Nephron progenitor cell (in vitro differentiated cells): ENCODE measurements around the gene PCSK5.

ENCODE experiments used
- DNase-seq: peaks from one replicate; pipeline ENCODE4 v3.0.0; 2021
- H3K27ac Mint-ChIP-seq: 2 replicates; pipeline ENCODE4 v1.8.0; 2021; ENCODE audit warnings: mild to moderate bottlenecking, moderate library complexity, mixed read lengths
- H3K27me3 Mint-ChIP-seq: 2 replicates; pipeline ENCODE4 v1.8.0; 2021; ENCODE audit warnings: mild to moderate bottlenecking, low read depth, mixed read lengths; ENCODE audit not compliant: poor library complexity
- H3K36me3 Mint-ChIP-seq: 2 replicates; pipeline ENCODE4 v1.8.0; 2021; ENCODE audit warnings: low read depth, mixed read lengths
- H3K4me1 Mint-ChIP-seq: 2 replicates; pipeline ENCODE4 v1.8.0; 2021; ENCODE audit warnings: mixed read lengths
- H3K4me3 Mint-ChIP-seq: 2 replicates; pipeline ENCODE4 v1.8.0; 2021; ENCODE audit warnings: mild to moderate bottlenecking, moderate library complexity, mixed read lengths
- H3K9me3 Mint-ChIP-seq: 2 replicates; pipeline ENCODE4 v1.8.0; 2021; ENCODE audit warnings: mild to moderate bottlenecking, moderate library complexity, mixed read lengths
- CTCF ChIP-seq: fragments of 200-600 bp; sonication (generic); IDR thresholded peaks from 2 replicates; pipeline ENCODE4 v1.5.0; 2021; ENCODE audit warnings: antibody characterized with exemption

Gene PCSK5

GRCh38 chr9:76194896-76195295, 304.4 kb downstream of the PCSK5 start:
- DNase-seq: no peak
- H3K27me3 Mint-ChIP-seq: no peaks in the 10 kb centered on the region
- TF ChIP-seq CTCF: no peak
- H3K36me3 Mint-ChIP-seq: peaks cover 80% of the 10 kb centered on the region
- no peaks in the 10 kb centered on the region for H3K9me3 Mint-ChIP-seq
- no peak overlapping the region for H3K27ac Mint-ChIP-seq
- peaks cover 1% of the 10 kb centered on the region for H3K4me1 Mint-ChIP-seq
- H3K4me3 Mint-ChIP-seq: no peak overlapping the region

- peak overlapping the region; percentile 57 for H3K27ac Mint-ChIP-seq
- peaks cover 22% of the 10 kb centered on the region for H3K4me1 Mint-ChIP-seq
- no peaks in the 10 kb centered on the region for H3K27me3 Mint-ChIP-seq
- DNase-seq: no peak
- no peak for TF ChIP-seq CTCF
- peaks cover 52% of the 10 kb centered on the region for H3K36me3 Mint-ChIP-seq
- H3K9me3 Mint-ChIP-seq: no peaks in the 10 kb centered on the region
- H3K4me3 Mint-ChIP-seq: no peak overlapping the region
These were observed 307.9 kb downstream of the PCSK5 start for GRCh38 chr9:76198336-76198735.

GRCh38 chr9:76200315-76200714, 309.8 kb downstream of the PCSK5 start:
- H3K27me3 Mint-ChIP-seq: peaks cover 3% of the 10 kb centered on the region
- no peak for TF ChIP-seq CTCF
- peaks cover 22% of the 10 kb centered on the region for H3K4me1 Mint-ChIP-seq
- no peak overlapping the region for H3K27ac Mint-ChIP-seq
- H3K36me3 Mint-ChIP-seq: peaks cover 34% of the 10 kb centered on the region
- no peak for DNase-seq
- no peak overlapping the region for H3K4me3 Mint-ChIP-seq
- H3K9me3 Mint-ChIP-seq: no peaks in the 10 kb centered on the region

- no peak for TF ChIP-seq CTCF
- H3K27me3 Mint-ChIP-seq: peaks cover 3% of the 10 kb centered on the region
- no peak overlapping the region for H3K4me3 Mint-ChIP-seq
- H3K9me3 Mint-ChIP-seq: no peaks in the 10 kb centered on the region
- peaks cover 22% of the 10 kb centered on the region for H3K4me1 Mint-ChIP-seq
- peak overlapping the region; percentile 32 for H3K27ac Mint-ChIP-seq
- DNase-seq: no peak
- H3K36me3 Mint-ChIP-seq: peaks cover 32% of the 10 kb centered on the region
These were observed 310.3 kb downstream of the PCSK5 start for GRCh38 chr9:76200745-76201144.

- Mint-ChIP-seq H3K4me3 (no peak overlapping the region), H3K9me3 (no peaks in the 10 kb centered on the region), H3K36me3 (peaks cover 13% of the 10 kb centered on the region), H3K27me3 (peaks cover 3% of the 10 kb centered on the region), H3K27ac (no peak overlapping the region), H3K4me1 (peaks cover 27% of the 10 kb centered on the region)
- DNase-seq: no peak
- no peak for TF ChIP-seq CTCF
These were observed 312.9 kb downstream of the PCSK5 start for GRCh38 chr9:76203373-76203772.

- TF ChIP-seq CTCF: no peak
- no peak for DNase-seq
- Mint-ChIP-seq H3K27me3 (peaks cover 3% of the 10 kb centered on the region), H3K27ac (peak overlapping the region; percentile 38), H3K36me3 (no peaks in the 10 kb centered on the region), H3K9me3 (no peaks in the 10 kb centered on the region), H3K4me3 (no peak overlapping the region), H3K4me1 (peaks cover 14% of the 10 kb centered on the region)
These were observed 316.3 kb downstream of the PCSK5 start for GRCh38 chr9:76206821-76207220.
